HepG2 (cell line): ENCODE data around the gene GAS2. TPM values are rescaled to one million over a fixed set of nuclear protein-coding genes. Genes with fewer than 3 reads are reported as not detected.

Experiments
- ATAC-seq: fragments of 200-7000 bp; cut with Tn5 transposase; 3 replicates; pipeline ENCODE4 v1.9.1; 2020; ENCODE audit warnings: mild to moderate bottlenecking, moderate library complexity
- BruUV-seq: library from RNA; stranded (reverse); fragments of 400-500 nt; replicated peaks from 2 replicates; lab custom pipeline; 2021; lab: Mats Ljungman, UMichigan
- CTCF ChIA-PET: fragments of 300-600 bp; formaldehyde crosslinking; extraction: SDS; loops from one replicate; lab custom pipeline; 2021; ENCODE audit warnings: low total read pairs, inconsistent platforms, low intra/inter-chr PET ratio; lab: Yijun Ruan, JAX
- POLR2A ChIA-PET: fragments of 350-600 bp; sonication (Branson Sonifier 250); formaldehyde crosslinking; loops from one replicate; lab custom pipeline; 2020; ENCODE audit warnings: antibody characterized with exemption, inconsistent platforms; lab: Yijun Ruan, JAX
- DNase-seq: peaks from one replicate; pipeline ENCODE4 v3.0.0-alpha.2; 2015; ENCODE audit warnings: low spot score
- FAIRE-seq: peaks from 3 replicates; lab custom pipeline; 2011; peaks lifted over from hg19 to GRCh38; lab: Jason Lieb, UNC
- H2AFZ ChIP-seq: one replicate; pipeline ENCODE4 v1.6.1; 2011; ENCODE audit warnings: low read length, inconsistent platforms
- H3K27ac ChIP-seq: fragments of 300-600 bp; 3 replicates; pipeline ENCODE4 v1.8.0; 2011; ENCODE audit warnings: mixed run types, mild to moderate bottlenecking, mixed read lengths, low read length, inconsistent platforms; ENCODE audit not compliant: insufficient read depth; ENCODE audit errors: extremely low read length
- H3K27me3 ChIP-seq, 2 experiments: fragments of 200-600 bp in 1 of 2; 2 replicates in 1 of 2; 3 replicates in 1 of 2; pipeline versions ENCODE4 v1.6.0 to v1.8.0; 2011; ENCODE audit warnings: low read length in 2 of 2, mild to moderate bottlenecking in 2 of 2, moderate library complexity in 2 of 2, inconsistent platforms in 1 of 2; ENCODE audit not compliant: insufficient read depth in 2 of 2, control insufficient read depth in 1 of 2
- H3K36me3 ChIP-seq, 2 experiments: fragments of 200-600 bp in 1 of 2; replicated peaks in 1 of 2; 2 replicates in 1 of 2; 3 replicates in 1 of 2; pipeline versions ENCODE4 v1.5.1 to v1.8.0; 2011; ENCODE audit warnings: low read length in 2 of 2, inconsistent platforms in 1 of 2; ENCODE audit not compliant: insufficient read depth in 2 of 2, control insufficient read depth in 1 of 2
- H3K4me1 ChIP-seq: 2 replicates; pipeline ENCODE4 v1.5.1; 2012; ENCODE audit warnings: low read length, inconsistent platforms; ENCODE audit not compliant: insufficient read depth
- H3K4me2 ChIP-seq: 2 replicates; pipeline ENCODE4 v1.6.0; 2011; ENCODE audit warnings: low read depth, low read length, inconsistent platforms
- H3K4me3 ChIP-seq, 3 experiments: fragments of 200-600 bp in 1 of 3; sonication (generic), shearing (Covaris generic) in 1 of 3; replicated peaks in 1 of 3; 2 replicates each; pipeline ENCODE4 v1.5.1; 2011 to 2016; ENCODE audit warnings: low read length in 3 of 3, inconsistent platforms in 2 of 3, low read depth in 2 of 3, mild to moderate bottlenecking in 2 of 3, control low read depth in 1 of 3, mixed read lengths in 1 of 3; ENCODE audit not compliant: insufficient read depth in 1 of 3
- H3K79me2 ChIP-seq: one replicate; pipeline ENCODE4 v1.6.1; 2011; ENCODE audit warnings: low read length, inconsistent platforms; ENCODE audit not compliant: insufficient read depth
- H3K9ac ChIP-seq: 2 replicates; pipeline ENCODE4 v1.6.0; 2011; ENCODE audit warnings: mild to moderate bottlenecking, low read depth, low read length, inconsistent platforms; ENCODE audit not compliant: insufficient read depth
- H3K9me3 ChIP-seq: 2 replicates; pipeline ENCODE4 v1.5.1; 2012; ENCODE audit warnings: mild to moderate bottlenecking, low read length
- H4K20me1 ChIP-seq: 2 replicates; pipeline ENCODE4 v1.6.0; 2011; ENCODE audit warnings: inconsistent platforms, mild to moderate bottlenecking, low read length, moderate library complexity; ENCODE audit not compliant: insufficient read depth
- AGO1 ChIP-seq: fragments of 200-400 bp; formaldehyde crosslinking; IDR thresholded peaks from 2 replicates; pipeline ENCODE4 v1.6.1; 2017; ENCODE audit warnings: mild to moderate bottlenecking, low read depth, low read length, moderate library complexity; ENCODE audit not compliant: poor library complexity, severe bottlenecking
- CBFB ChIP-seq: sonication (generic); formaldehyde crosslinking; IDR thresholded peaks from 2 replicates; pipeline ENCODE4 v1.4.0; 2020; ENCODE audit warnings: missing genetic modification reagents
- ELF3 ChIP-seq: IDR thresholded peaks from 2 replicates; pipeline ENCODE4 v1.6.1; 2016; ENCODE audit warnings: missing genetic modification reagents, missing compliant biosample characterization
- ESRRA ChIP-seq: sonication (generic); formaldehyde crosslinking; IDR thresholded peaks from 2 replicates; pipeline ENCODE4 v1.5.1; 2020; ENCODE audit warnings: mild to moderate bottlenecking, low read depth, missing genetic modification reagents
- HDAC1 ChIP-seq: sonication (generic); formaldehyde crosslinking; IDR thresholded peaks from 2 replicates; pipeline ENCODE4 v1.5.1; 2020; ENCODE audit warnings: mild to moderate bottlenecking, missing genetic modification reagents
- MEIS1 ChIP-seq: sonication (generic); formaldehyde crosslinking; IDR thresholded peaks from 2 replicates; pipeline ENCODE4 v1.9.0; 2021; ENCODE audit warnings: mild to moderate bottlenecking, missing genetic modification reagents, moderate library complexity, borderline replicate concordance
- NR3C1 ChIP-seq: sonication (generic); formaldehyde crosslinking; IDR thresholded peaks from 2 replicates; pipeline ENCODE4 v1.4.0; 2020; ENCODE audit warnings: missing genetic modification reagents
- RFX1 ChIP-seq: fragments of 450-650 bp; IDR thresholded peaks from 2 replicates; pipeline ENCODE4 v1.6.1; 2017
- SP4 ChIP-seq: sonication (generic); formaldehyde crosslinking; IDR thresholded peaks from 2 replicates; pipeline ENCODE4 v1.8.1; 2023; ENCODE audit warnings: mild to moderate bottlenecking, missing genetic modification reagents
- SP5 ChIP-seq: IDR thresholded peaks from 2 replicates; pipeline ENCODE4 v1.6.1; 2016; ENCODE audit warnings: low read depth, borderline replicate concordance
- ZBTB26 ChIP-seq: IDR thresholded peaks from 2 replicates; pipeline ENCODE4 v1.6.1; 2016; ENCODE audit warnings: missing compliant biosample characterization, missing genetic modification reagents, borderline replicate concordance
- ZFP41 ChIP-seq: sonication (generic); formaldehyde crosslinking; IDR thresholded peaks from 2 replicates; pipeline ENCODE4 v1.4.0; 2020; ENCODE audit warnings: mild to moderate bottlenecking, missing genetic modification reagents, borderline replicate concordance
- ZNF234 ChIP-seq: sonication (generic); formaldehyde crosslinking; conservative IDR thresholded peaks from 2 replicates; pipeline ENCODE4 v1.5.1; 2020; ENCODE audit warnings: mild to moderate bottlenecking, missing genetic modification reagents
- ZNF337 ChIP-seq: sonication (generic); formaldehyde crosslinking; IDR thresholded peaks from 2 replicates; pipeline ENCODE4 v1.5.1; 2020; ENCODE audit warnings: missing genetic modification reagents, low read depth, mild to moderate bottlenecking, borderline replicate concordance
- ZNF432 ChIP-seq: sonication (generic); formaldehyde crosslinking; IDR thresholded peaks from 2 replicates; pipeline ENCODE4 v1.5.0; 2020; ENCODE audit warnings: missing genetic modification reagents, mild to moderate bottlenecking, borderline replicate concordance
- ZNF543 ChIP-seq: sonication (generic); formaldehyde crosslinking; IDR thresholded peaks from 2 replicates; pipeline ENCODE4 v1.4.0; 2020; ENCODE audit warnings: mild to moderate bottlenecking, missing genetic modification reagents
- ZNF570 ChIP-seq: sonication (generic); formaldehyde crosslinking; IDR thresholded peaks from 2 replicates; pipeline ENCODE4 v1.4.0; 2020; ENCODE audit warnings: mild to moderate bottlenecking, missing genetic modification reagents, borderline replicate concordance
- ZNF580 ChIP-seq: IDR thresholded peaks from 2 replicates; pipeline ENCODE4 v1.6.1; 2016; ENCODE audit warnings: low read depth, borderline replicate concordance
- ZNF891 ChIP-seq: sonication (generic); formaldehyde crosslinking; IDR thresholded peaks from 2 replicates; pipeline ENCODE4 v1.5.0; 2020; ENCODE audit warnings: mild to moderate bottlenecking, missing genetic modification reagents
- WGBS: methylation state at CpG from one replicate; pipeline ENCODE4 v1.1.6; 2017; ENCODE audit warnings: low lambda C conversion rate; 5-methylcytosine and 5-hydroxymethylcytosine counted together
- in situ Hi-C: cut with HindIII; loops from 2 replicates; pipeline ENCODE4 v1.10.0; 2017; ENCODE audit warnings: low pct_unique_long_range_greater_than_20kb; ENCODE audit not compliant: extremely low pct_ligation_motif_present
- intact Hi-C: fragments of 100-400 bp; cut with micrococcal nuclease; formaldehyde crosslinking; loops from one replicate; pipeline ENCODE4 v1.10.0; 2022; ENCODE audit not compliant: unreplicated experiment
- polyA plus RNA-seq, 8 experiments: library from polyadenylated mRNA; depleted of rRNA in 3 of 8; stranded (reverse) in 7 of 8; unstranded in 1 of 8; fragments of >200 nt; fragmentation: Illumina TruSeq in 4 of 8; extraction: Trizol in 4 of 8; gene quantifications; 2 replicates each; pipeline versions ENCODE4 v1.2.1 to v1.2.3, GENCODE V29; 2011 to 2016; ENCODE audit warnings: low read depth in 4 of 8, missing spikeins in 1 of 8, mixed read lengths in 1 of 8; ENCODE audit not compliant: insufficient read depth in 1 of 8
- total RNA-seq, 5 experiments: library from RNA; depleted of rRNA; stranded (reverse); fragments of >200 nt; fragmentation: Illumina TruSeq; extraction: Trizol; gene quantifications; 2 replicates each; pipeline ENCODE4 v1.2.3, GENCODE V29; 2016; ENCODE audit warnings: low read depth in 1 of 5

Gene GAS2
- total and polyA plus RNA-seq, 2 of the 13 experiments (the other 11 are each of a cell fraction or from before 2014, with no cell fraction given): 26.0 to 85.1 TPM

GRCh38 chr11:22775248-22775647, 108.8 kb downstream of the GAS2 start:
- Histone ChIP-seq H3K9ac (no peak overlapping the region), H3K36me3 (no peaks in the 10 kb centered on the region), H3K4me3 (no peak overlapping the region)
- POLR2A ChIA-PET: no interaction called here
- in situ Hi-C loops: no loop called here
- FAIRE-seq: no peak
- intact Hi-C loops: no loop called here
- WGBS: 97% methylated on average over 5 of the region's 5 CpGs
- CTCF ChIA-PET: no interaction called here
- TF ChIP-seq CBFB (CRISPR knock-in tag) (no peak), ZNF891 (no peak), MEIS1 (CRISPR knock-in tag) (no peak), AGO1 (no peak), NR3C1 (no peak), ZNF234 (CRISPR knock-in tag) (no peak), RFX1 (no peak), ELF3 (no peak), SP4 (CRISPR knock-in tag) (no peak), ZNF543 (no peak), ESRRA (CRISPR knock-in tag) (no peak), ZFP41 (CRISPR knock-in tag) (no peak), ZNF570 (no peak), ZNF432 (CRISPR knock-in tag) (no peak), ZBTB26 (CRISPR knock-in tag) (no peak), ZNF580 (CRISPR knock-in tag) (no peak), HDAC1 (no peak), ZNF337 (CRISPR knock-in tag) (no peak), SP5 (CRISPR knock-in tag) (no peak)
- TF ChIP-seq, all 625 proteins: peak for 0
- no peaks in the 10 kb centered on the region for H3K79me2 ChIP-seq
- ATAC-seq: no peak
- no TSS peak for BruUV-seq
- H2AFZ ChIP-seq: no peak overlapping the region
- no peak overlapping the region for H3K4me2 ChIP-seq
- no peak overlapping the region for H3K27ac ChIP-seq
- no peaks in the 10 kb centered on the region for H4K20me1 ChIP-seq
- DNase-seq: no peak
- peaks cover 9% of the 10 kb centered on the region for H3K4me1 ChIP-seq
- H3K9me3 ChIP-seq: no peaks in the 10 kb centered on the region
- no peaks in the 10 kb centered on the region for H3K27me3 ChIP-seq
